SK-N-DZ (cell line): ENCODE results near the gene TCF3.

ENCODE experiments used
- DNase-seq: peaks from one replicate; pipeline ENCODE4 v3.0.0-alpha.2; 2015; ENCODE audit warnings: low spot score

Gene TCF3

DNA sequence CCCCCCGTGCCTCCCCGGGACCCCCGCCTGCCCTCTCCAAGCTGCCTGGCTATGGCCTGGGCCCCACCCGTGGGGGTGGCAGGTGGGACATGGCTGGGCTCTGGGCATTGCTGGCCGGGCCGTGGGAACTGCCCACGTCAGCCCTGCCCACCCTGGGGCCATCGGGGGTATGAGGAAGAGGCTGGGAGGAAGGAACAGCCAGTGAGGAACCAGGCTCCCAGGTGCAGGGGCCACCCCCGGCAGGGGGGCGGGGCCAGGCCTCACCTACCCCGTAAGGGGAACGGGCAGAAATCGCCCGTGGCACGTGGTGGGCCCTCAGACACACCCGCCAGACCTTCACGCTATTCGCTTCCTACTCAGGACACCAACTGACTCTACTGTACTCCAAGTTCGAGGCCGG is 22.4 kb downstream of the TCF3 start:
- no peak for DNase-seq

DNA sequence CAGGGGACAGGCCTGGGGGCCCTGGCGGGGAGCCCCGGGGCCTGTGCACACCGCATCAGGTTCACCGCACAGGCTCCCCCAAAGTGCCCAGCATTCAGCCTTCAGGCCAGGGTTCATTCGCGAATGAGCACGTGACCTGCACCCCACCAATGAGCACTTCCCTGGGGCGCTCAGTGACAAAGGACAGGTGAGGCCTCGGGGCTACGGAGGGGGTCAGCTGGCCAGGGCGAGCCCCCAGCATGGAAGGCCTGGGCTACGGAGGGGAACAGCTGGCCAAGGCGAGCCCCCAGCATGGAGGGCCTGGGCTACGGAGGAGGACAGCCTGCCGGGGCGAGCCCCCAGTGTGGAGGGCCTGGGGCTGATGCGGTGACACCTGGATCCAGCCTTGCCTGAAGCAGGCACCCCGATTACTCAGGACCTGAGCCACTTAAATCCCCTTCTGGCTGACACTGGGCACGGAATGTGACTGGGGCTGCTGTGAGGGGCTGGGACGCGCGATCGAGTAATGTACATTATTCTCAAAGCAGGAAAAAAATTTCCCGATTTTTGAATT is 23.1 kb downstream of the TCF3 start:
- DNase-seq, result no peak

GRCh38 chr19:1627194-1627593 is 25.2 kb downstream of the TCF3 start:
- DNase-seq, result no peak

DNA sequence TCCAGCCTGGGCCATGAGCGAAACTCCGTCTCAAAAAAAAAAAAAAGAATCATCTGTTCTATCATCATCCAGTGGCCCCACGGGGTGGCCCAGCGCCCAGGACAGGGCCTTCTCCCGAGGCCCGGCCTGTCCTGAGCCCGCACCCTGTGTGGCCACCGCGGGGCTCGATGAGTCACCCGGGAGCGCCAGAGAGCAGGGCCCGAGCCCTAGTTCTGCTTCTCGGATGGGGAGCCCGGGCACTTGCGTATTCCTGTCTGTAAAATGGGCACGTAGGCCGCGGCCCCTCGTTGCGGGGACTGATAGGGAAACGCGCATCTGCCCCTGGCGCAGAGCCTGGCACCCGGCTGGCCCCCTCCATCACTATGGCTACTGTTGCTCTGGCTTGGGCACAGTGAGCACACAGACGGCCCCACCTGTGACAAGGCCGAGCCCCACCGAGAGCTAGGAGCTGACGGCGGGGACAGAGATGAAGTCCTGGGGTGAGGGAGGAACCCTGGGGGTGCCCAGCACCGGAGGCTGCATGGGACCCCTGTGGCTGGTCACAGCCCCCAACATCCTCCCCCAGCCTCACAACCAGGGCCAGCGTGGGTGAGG is 25.9 kb downstream of the TCF3 start:
- DNase-seq, result no peak

DNA sequence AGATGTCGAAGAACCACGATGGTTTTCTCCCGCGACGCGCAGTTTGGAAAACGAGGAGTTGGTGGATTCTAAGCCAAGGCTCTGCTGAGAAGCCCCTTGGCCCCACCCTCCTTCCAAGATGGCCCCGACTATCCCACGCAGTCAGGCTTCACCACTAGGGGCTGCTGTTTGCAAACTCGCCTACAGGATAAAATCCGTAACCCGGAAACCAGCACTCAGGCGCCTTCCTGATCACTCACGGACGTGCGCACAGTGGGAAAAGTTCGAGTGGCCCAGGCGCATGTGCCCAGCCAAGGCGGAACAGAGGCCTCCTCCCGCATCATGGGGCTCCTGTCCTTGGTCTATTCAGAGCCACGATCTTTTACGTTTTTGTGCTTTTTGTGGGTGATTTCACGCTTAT is 28.0 kb downstream of the TCF3 start:
- DNase-seq, result peak; percentile 61

DNA sequence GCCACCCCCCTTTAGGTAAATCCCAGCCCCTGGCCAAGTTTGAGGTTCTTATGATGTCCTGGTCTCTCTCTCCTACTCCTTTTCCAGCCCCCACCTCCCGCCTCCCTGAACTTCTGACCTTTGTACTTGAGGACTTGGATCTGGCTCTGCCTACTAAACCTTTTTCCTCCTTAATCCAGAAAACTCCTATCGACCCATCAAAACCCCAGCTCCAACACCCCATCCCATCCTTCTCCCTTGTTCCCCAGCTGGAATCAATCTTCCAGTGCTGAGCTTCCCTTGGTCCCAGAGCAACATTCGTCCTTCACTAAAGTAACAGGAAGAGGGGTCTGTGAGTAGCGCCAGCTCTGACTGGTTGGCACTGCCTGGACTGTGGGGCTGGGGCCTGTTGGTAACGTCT is 29.9 kb downstream of the TCF3 start:
- DNase-seq, result no peak

- DNase-seq, result no peak
Observed at GRCh38 chr19:1622007-1622406, 30.4 kb downstream of the TCF3 start.

DNA sequence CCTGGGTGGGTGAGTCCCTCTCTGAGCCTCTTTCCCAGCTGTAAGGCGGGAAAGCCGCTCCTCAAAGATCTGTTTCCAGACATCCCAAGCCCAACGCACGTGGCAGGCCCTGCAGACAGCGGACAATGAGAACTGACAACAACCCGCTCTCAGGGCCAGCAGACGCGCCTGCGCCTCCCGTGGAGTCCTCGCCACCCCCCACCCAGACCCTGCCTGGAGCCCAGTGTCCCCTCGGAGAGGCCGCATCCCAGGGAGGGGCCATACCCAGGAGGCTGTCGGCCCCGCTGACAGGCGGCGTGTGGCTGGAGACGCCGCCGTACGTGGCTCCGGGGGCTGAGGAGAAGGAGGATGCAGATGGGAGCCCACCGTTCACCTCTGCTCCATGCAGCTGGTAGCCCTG is 30.8 kb downstream of the TCF3 start:
- DNase-seq, result no peak

- no peak for DNase-seq
Observed at GRCh38 chr19:1621021-1621420, 31.4 kb downstream of the TCF3 start.

- DNase-seq, result no peak
Observed at GRCh38 chr19:1620502-1620901, 31.9 kb downstream of the TCF3 start.

- no peak for DNase-seq
Observed at GRCh38 chr19:1619703-1620102, 32.7 kb downstream of the TCF3 start.

DNA sequence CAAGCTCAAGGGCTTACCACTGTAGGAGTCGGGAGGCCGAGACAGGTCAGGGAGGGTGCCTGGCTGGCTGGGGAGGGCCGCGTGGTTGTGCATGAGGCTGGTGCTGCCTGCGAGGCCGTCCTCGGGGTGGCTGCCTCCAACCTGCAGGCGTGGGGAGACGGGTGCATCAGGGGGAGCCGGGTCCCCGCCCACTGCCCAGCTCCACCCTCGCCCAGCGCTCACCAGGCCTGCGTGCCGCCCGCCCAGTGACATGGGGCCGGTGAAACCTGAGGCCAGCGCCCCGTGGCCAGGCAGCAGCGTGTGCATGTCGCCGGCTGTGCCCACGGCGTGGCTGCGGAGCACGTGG is 33.3 kb downstream of the TCF3 start:
- DNase-seq, result no peak

- no peak for DNase-seq
Observed at GRCh38 chr19:1618157-1619093, 34.0 kb downstream of the TCF3 start.

GRCh38 chr19:1616875-1617274 is 35.5 kb downstream of the TCF3 start:
- DNase-seq, result no peak

- DNase-seq, result no peak
Observed at GRCh38 chr19:1616396-1616795, 36.0 kb downstream of the TCF3 start.

DNA sequence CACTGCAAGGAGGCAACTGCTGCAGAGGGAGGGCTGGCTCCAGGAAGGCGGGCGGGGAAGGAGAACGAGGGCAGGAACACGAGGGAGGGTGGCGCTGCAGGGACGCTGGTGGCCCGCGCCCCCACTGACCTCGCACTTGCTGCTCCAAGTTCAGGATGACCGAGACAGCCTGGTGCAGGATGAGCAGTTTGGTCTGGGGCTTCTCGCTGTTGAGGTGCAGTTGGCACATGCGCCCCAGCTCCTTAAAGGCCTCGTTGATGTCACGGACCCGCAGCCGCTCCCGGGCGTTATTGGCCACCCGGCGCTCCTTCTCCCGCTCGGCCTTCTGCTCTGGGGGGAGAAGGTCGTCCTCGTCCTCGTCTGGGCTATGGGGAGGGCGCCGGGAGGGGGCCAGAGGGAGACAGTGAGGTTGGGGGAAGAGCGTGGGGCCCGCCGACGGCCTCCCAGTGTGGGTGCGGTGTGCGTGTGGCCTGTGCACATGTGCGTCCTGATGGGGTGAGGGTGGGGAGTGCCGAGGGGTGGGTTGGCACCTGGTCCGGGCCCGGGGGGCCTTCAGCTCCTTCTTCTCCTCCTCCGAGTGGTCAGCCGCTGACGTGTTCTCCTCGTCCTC is 37.2 kb downstream of the TCF3 start:
- no peak for DNase-seq

- DNase-seq, result no peak
Observed at GRCh38 chr19:1613808-1614570, 38.4 kb downstream of the TCF3 start.

- no peak for DNase-seq
Observed at GRCh38 chr19:1613146-1613545, 39.3 kb downstream of the TCF3 start.

GRCh38 chr19:1612114-1613086 is 40.0 kb downstream of the TCF3 start:
- no peak for DNase-seq

GRCh38 chr19:1611353-1611752 is 41.1 kb downstream of the TCF3 start:
- no peak for DNase-seq

GRCh38 chr19:1610579-1610978 is 41.8 kb downstream of the TCF3 start:
- no peak for DNase-seq
